IMR-90 (cell line): ENCODE results near the gene NBEAL1. TPM values are rescaled to one million over a fixed set of nuclear protein-coding genes. Genes with fewer than 3 reads are reported as not detected.

ENCODE experiments used
- ATAC-seq: fragments of 200-7000 bp; cut with Tn5 transposase; 2 replicates; pipeline ENCODE4 v1.9.1; 2020; ENCODE audit warnings: low read depth, mild to moderate bottlenecking, moderate library complexity
- BruUV-seq: library from RNA; stranded (reverse); fragments of 400-500 nt; replicated peaks from 2 replicates; lab custom pipeline; 2021; lab: Mats Ljungman, UMichigan
- CTCF ChIA-PET: fragments of 300-600 bp; formaldehyde crosslinking; extraction: SDS; loops from one replicate; lab custom pipeline; 2021; ENCODE audit warnings: antibody characterized with exemption; lab: Yijun Ruan, JAX
- POLR2A ChIA-PET: fragments of 300-600 bp; sonication (Branson Sonifier 250); formaldehyde crosslinking; loops from one replicate; lab custom pipeline; 2022; ENCODE audit warnings: antibody characterized with exemption; ENCODE audit not compliant: unreplicated experiment; lab: Charles Lee
- DNase-seq: peaks from one replicate; pipeline ENCODE4 v3.0.0; 2013
- H2AFZ ChIP-seq: replicated peaks from 2 replicates; pipeline ENCODE3; 2013; ENCODE audit warnings: low read length, mild to moderate bottlenecking; ENCODE audit not compliant: poor library complexity
- H2AK5ac ChIP-seq: 2 replicates; pipeline ENCODE4 v1.6.1; 2013; ENCODE audit warnings: low read depth, low read length, inconsistent platforms
- H2AK9ac ChIP-seq: replicated peaks from 2 replicates; pipeline ENCODE3; 2013; ENCODE audit warnings: mild to moderate bottlenecking, low read depth, low read length, moderate library complexity; ENCODE audit not compliant: poor library complexity
- H2BK120ac ChIP-seq: 2 replicates; pipeline ENCODE4 v1.6.1; 2013; ENCODE audit warnings: low read depth, low read length, inconsistent platforms
- H2BK15ac ChIP-seq: 3 replicates; pipeline ENCODE4 v1.6.1; 2013; ENCODE audit warnings: low read depth, low read length, inconsistent platforms
- H2BK20ac ChIP-seq: 2 replicates; pipeline ENCODE4 v1.6.1; 2013; ENCODE audit warnings: low read depth, mild to moderate bottlenecking, inconsistent platforms, low read length, moderate library complexity
- H2BK5ac ChIP-seq: 2 replicates; pipeline ENCODE4 v1.6.1; 2013; ENCODE audit warnings: mild to moderate bottlenecking, low read depth, low read length, inconsistent platforms; ENCODE audit not compliant: poor library complexity, severe bottlenecking
- H3K14ac ChIP-seq: replicated peaks from 2 replicates; pipeline ENCODE4 v1.6.1; 2013; ENCODE audit warnings: low read depth, low read length, inconsistent platforms
- H3K18ac ChIP-seq: 2 replicates; pipeline ENCODE4 v1.6.1; 2013; ENCODE audit warnings: low read depth, low read length, control low read depth
- H3K23ac ChIP-seq: 2 replicates; pipeline ENCODE4 v1.6.1; 2013; ENCODE audit warnings: low read depth, low read length, inconsistent platforms
- H3K27ac ChIP-seq: 2 replicates; pipeline ENCODE4 v1.5.1; 2013; ENCODE audit warnings: mild to moderate bottlenecking, control low read depth, low read length; ENCODE audit not compliant: insufficient read depth
- H3K27me3 ChIP-seq: 2 replicates; pipeline ENCODE4 v1.6.1; 2013; ENCODE audit warnings: low read length; ENCODE audit not compliant: control insufficient read depth, insufficient read depth
- H3K36me3 ChIP-seq: 2 replicates; pipeline ENCODE4 v1.6.1; 2013; ENCODE audit warnings: low read length, mixed read lengths; ENCODE audit not compliant: control insufficient read depth, insufficient read depth
- H3K4ac ChIP-seq: 2 replicates; pipeline ENCODE4 v1.6.1; 2013; ENCODE audit warnings: low read depth, low read length, inconsistent platforms
- H3K4me1 ChIP-seq: 2 replicates; pipeline ENCODE4 v1.6.1; 2013; ENCODE audit warnings: low read length, mixed read lengths; ENCODE audit not compliant: control insufficient read depth, insufficient read depth
- H3K4me2 ChIP-seq: 2 replicates; pipeline ENCODE4 v1.6.1; 2013; ENCODE audit warnings: low read depth, mild to moderate bottlenecking, control low read depth, low read length, moderate library complexity
- H3K4me3 ChIP-seq: 2 replicates; pipeline ENCODE4 v1.5.1; 2013; ENCODE audit warnings: low read depth, mild to moderate bottlenecking, control low read depth, low read length, moderate library complexity; ENCODE audit not compliant: insufficient read depth
- H3K56ac ChIP-seq: 2 replicates; pipeline ENCODE4 v1.6.1; 2013; ENCODE audit warnings: low read length, inconsistent platforms; ENCODE audit not compliant: insufficient read depth; ENCODE audit errors: extremely low read depth
- H3K79me1 ChIP-seq, 2 experiments: 2 replicates each; pipeline ENCODE4 v1.6.1; 2013; ENCODE audit warnings: low read length in 2 of 2, inconsistent platforms in 1 of 2, low read depth in 1 of 2
- H3K9ac ChIP-seq: 2 replicates; pipeline ENCODE4 v1.6.1; 2013; ENCODE audit warnings: low read depth, low read length, control low read depth
- H3K9me1 ChIP-seq: 2 replicates; pipeline ENCODE4 v1.6.1; 2013; ENCODE audit warnings: low read length, inconsistent platforms; ENCODE audit not compliant: insufficient read depth
- H3K9me3 ChIP-seq: 2 replicates; pipeline ENCODE4 v1.6.1; 2013; ENCODE audit warnings: low read length; ENCODE audit not compliant: control insufficient read depth, insufficient read depth
- H4K20me1 ChIP-seq: 2 replicates; pipeline ENCODE4 v1.6.1; 2013; ENCODE audit warnings: low read length, inconsistent platforms; ENCODE audit not compliant: insufficient read depth
- H4K5ac ChIP-seq: 2 replicates; pipeline ENCODE4 v1.6.1; 2013; ENCODE audit warnings: mild to moderate bottlenecking, low read depth, low read length, control low read depth
- H4K8ac ChIP-seq, 2 experiments: 2 replicates each; pipeline ENCODE4 v1.6.1; 2013; ENCODE audit warnings: low read depth in 2 of 2, low read length in 2 of 2, control low read depth in 1 of 2, inconsistent platforms in 1 of 2
- H4K91ac ChIP-seq: 2 replicates; pipeline ENCODE4 v1.6.1; 2013; ENCODE audit warnings: low read depth, low read length, inconsistent platforms; ENCODE audit not compliant: insufficient read depth
- FOS ChIP-seq: fragments of 150-350 bp; IDR thresholded peaks from 2 replicates; pipeline ENCODE4 v1.6.1; 2016; ENCODE audit warnings: low read depth, low read length
- WGBS, 2 experiments: methylation state at CpG; one replicate each; pipeline versions ENCODE4 v1.1.5 to v1.1.7; 2013; ENCODE audit warnings: missing lambda C conversion rate in 2 of 2; ENCODE audit not compliant: insufficient read length in 1 of 2; ENCODE audit errors: extremely low coverage in 2 of 2; 5-methylcytosine and 5-hydroxymethylcytosine counted together
- dilution Hi-C: fragments of 300-500 bp; cut with HindIII; formaldehyde crosslinking; loops from one replicate; pipeline ENCODE4 v1.14.3; 2018; ENCODE audit warnings: low sequenced_read_pairs; ENCODE audit not compliant: unreplicated experiment
- in situ Hi-C: fragments of 300-500 bp; cut with MboI; formaldehyde crosslinking; loops from 3 replicates; pipeline ENCODE4 v1.14.3; 2019; ENCODE audit warnings: low sequenced_read_pairs, inconsistent platforms, mixed read lengths
- intact Hi-C: fragments of 100-400 bp; cut with micrococcal nuclease; formaldehyde crosslinking; loops from 2 replicates; pipeline ENCODE4 v1.10.0; 2022
- polyA plus RNA-seq, 3 experiments: library from polyadenylated mRNA; depleted of rRNA; stranded (reverse); fragments of >200 nt; gene quantifications; 2 replicates each; pipeline ENCODE4 v1.2.3, GENCODE V29; 2012; ENCODE audit warnings: low replicate concordance in 1 of 3
- total RNA-seq: library from RNA; depleted of rRNA; stranded (reverse); fragments of >200 nt; gene quantifications from 2 replicates; pipeline ENCODE4 v1.2.3, GENCODE V29; 2012
- TF ChIP-seq, protein P1 (sequence below): conservative IDR thresholded peaks from 2 replicates; pipeline ENCODE4 v1.5.1; 2012; ENCODE audit warnings: mild to moderate bottlenecking, low read depth, low read length, improper control_type of control experiment

Gene NBEAL1
- total and polyA plus RNA-seq, 2 of the 4 experiments (the other 2 are of a cell fraction): 6.4 to 38.0 TPM

DNA sequence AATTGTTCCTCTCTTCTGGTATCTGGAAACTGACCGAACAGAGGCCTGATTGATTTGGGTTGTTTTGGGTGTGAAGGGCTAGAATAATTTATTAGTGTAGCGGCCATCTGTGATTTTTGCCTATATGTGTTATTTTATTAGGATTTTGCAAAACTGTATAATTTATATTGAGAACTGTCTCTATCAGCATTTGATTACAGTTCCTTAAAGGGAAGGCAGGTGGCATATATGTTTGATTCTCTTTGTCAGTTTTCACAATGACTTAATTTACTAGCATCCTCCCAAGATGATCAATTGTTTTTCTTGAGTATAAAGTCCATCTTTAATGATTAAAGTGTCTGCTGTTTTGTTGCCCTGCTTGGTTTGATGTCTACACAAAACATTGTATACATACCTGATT lies 4.5 kb downstream of the NBEAL1 start:
- no peak for TF ChIP-seq FOS
- TF ChIP-seq, protein P1, sequence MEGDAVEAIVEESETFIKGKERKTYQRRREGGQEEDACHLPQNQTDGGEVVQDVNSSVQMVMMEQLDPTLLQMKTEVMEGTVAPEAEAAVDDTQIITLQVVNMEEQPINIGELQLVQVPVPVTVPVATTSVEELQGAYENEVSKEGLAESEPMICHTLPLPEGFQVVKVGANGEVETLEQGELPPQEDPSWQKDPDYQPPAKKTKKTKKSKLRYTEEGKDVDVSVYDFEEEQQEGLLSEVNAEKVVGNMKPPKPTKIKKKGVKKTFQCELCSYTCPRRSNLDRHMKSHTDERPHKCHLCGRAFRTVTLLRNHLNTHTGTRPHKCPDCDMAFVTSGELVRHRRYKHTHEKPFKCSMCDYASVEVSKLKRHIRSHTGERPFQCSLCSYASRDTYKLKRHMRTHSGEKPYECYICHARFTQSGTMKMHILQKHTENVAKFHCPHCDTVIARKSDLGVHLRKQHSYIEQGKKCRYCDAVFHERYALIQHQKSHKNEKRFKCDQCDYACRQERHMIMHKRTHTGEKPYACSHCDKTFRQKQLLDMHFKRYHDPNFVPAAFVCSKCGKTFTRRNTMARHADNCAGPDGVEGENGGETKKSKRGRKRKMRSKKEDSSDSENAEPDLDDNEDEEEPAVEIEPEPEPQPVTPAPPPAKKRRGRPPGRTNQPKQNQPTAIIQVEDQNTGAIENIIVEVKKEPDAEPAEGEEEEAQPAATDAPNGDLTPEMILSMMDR: 0 out of 2 replicates have a peak, but pooled peaks have one; percentile 11
- H3K23ac ChIP-seq: no peak overlapping the region
- ATAC-seq (no peak), DNase-seq (no peak)
- H3K14ac ChIP-seq: no peak overlapping the region
- H2BK15ac ChIP-seq: no peak overlapping the region
- H3K9me1 ChIP-seq: 0 out of 2 replicates have a peak, but pooled peaks cover 3% of the 10 kb centered on the region
- no peak overlapping the region for H3K4ac ChIP-seq
- H3K4me3 ChIP-seq: peak overlapping the region; percentile 15; the same call in 1 of the 2 replicates
- peak overlapping the region; percentile 86 for H3K4me2 ChIP-seq
- H2BK120ac ChIP-seq: no peak overlapping the region
- intact Hi-C loops (loop anchor here (5.0 kb wide), 1 partner anchor 102 kb away; no protein-coding TSS in a partner anchor), in situ Hi-C loops (no loop called here), dilution Hi-C loops (no loop called here)
- H4K8ac ChIP-seq: no peak overlapping the region
- H3K36me3 ChIP-seq: no peaks in the 10 kb centered on the region; the same call in 1 of the 2 replicates
- no peaks in the 10 kb centered on the region for H3K9me3 ChIP-seq
- no peaks in the 10 kb centered on the region for H3K27me3 ChIP-seq
- no peak overlapping the region for H3K27ac ChIP-seq
- no peak overlapping the region for H2BK20ac ChIP-seq
- H3K18ac ChIP-seq: no peak overlapping the region
- BruUV-seq: TSS peak; percentile 9
- no peak overlapping the region for H2AFZ ChIP-seq
- no peak overlapping the region for H2AK5ac ChIP-seq
- CTCF ChIA-PET: no interaction called here
- no peak overlapping the region for H2BK5ac ChIP-seq
- no peak overlapping the region for H4K5ac ChIP-seq
- H3K56ac ChIP-seq: no peak overlapping the region
- WGBS, 2 experiments: no CpG with 5 or more reads among the region's 2 CpGs
- peaks cover 8 to 40% of the 10 kb centered on the region in 2 experiments for H3K79me1 ChIP-seq
- POLR2A ChIA-PET: no interaction called here
- no peak overlapping the region for H3K9ac ChIP-seq
- H4K20me1 ChIP-seq: peaks cover 9% of the 10 kb centered on the region; the same call in 1 of the 2 replicates
- H4K91ac ChIP-seq: no peak overlapping the region
- peaks cover 4% of the 10 kb centered on the region for H3K4me1 ChIP-seq
- no peak overlapping the region for H2AK9ac ChIP-seq
